Transverse colon (tissue), 4 donors: Measurements from ENCODE around the gene DDX54. TPM values are rescaled to one million over a fixed set of nuclear protein-coding genes. Genes with fewer than 3 reads are reported as not detected.
A peak's percentile ranks its signal among the peaks of the same experiment; 100 is the strongest.

Experiments used
- DNase-seq: peaks from one replicate; pipeline ENCODE4 v3.0.0-alpha.2; 2019
- H3K27ac ChIP-seq, 4 donors: fragments of 200-600 bp; sonication (generic); 2 replicates each; pipeline ENCODE4 v1.5.1; 2016 to 2018; ENCODE audit warnings: inconsistent platforms in 4 of 4
- H3K27me3 ChIP-seq: fragments of 200-600 bp; sonication (generic); 2 replicates; pipeline ENCODE4 v1.5.1; 2017; ENCODE audit warnings: inconsistent platforms
- H3K36me3 ChIP-seq, 4 donors: fragments of 200-600 bp; sonication (generic); 2 replicates each; pipeline ENCODE4 v1.5.1; 2017 to 2019; ENCODE audit warnings: inconsistent platforms in 4 of 4
- H3K4me1 ChIP-seq, 4 donors: fragments of 200-600 bp; sonication (generic); 2 replicates each; pipeline ENCODE4 v1.5.1; 2017 to 2020; ENCODE audit warnings: inconsistent platforms in 4 of 4
- H3K4me3 ChIP-seq, 4 donors: fragments of 200-600 bp; sonication (generic); 1 replicate in 1 of 4; 2 replicates in 3 of 4; pipeline versions ENCODE4 v1.5.1 to v1.6.1; 2017 to 2019; ENCODE audit warnings: inconsistent platforms in 4 of 4
- H3K9me3 ChIP-seq, 2 donors: fragments of 200-600 bp; sonication (generic); 2 replicates each; pipeline ENCODE4 v1.5.1; 2017 to 2019; ENCODE audit warnings: inconsistent platforms in 2 of 2
- CTCF ChIP-seq, 5 experiments: fragments of 200-600 bp in 3 of 5; fragments of 450-650 bp in 2 of 5; sonication (generic) in 3 of 5; IDR thresholded peaks; 1 replicate in 2 of 5; 2 replicates in 3 of 5; pipeline ENCODE4 v1.5.1; 2016 to 2017; ENCODE audit warnings: antibody characterized with exemption in 5 of 5, inconsistent platforms in 3 of 5, mild to moderate bottlenecking in 2 of 5, moderate library complexity in 1 of 5
- EP300 ChIP-seq: sonication (generic); formaldehyde crosslinking; IDR thresholded peaks from one replicate; pipeline ENCODE4 v1.6.1; 2017; ENCODE audit warnings: antibody characterized with exemption, low read depth
- POLR2A ChIP-seq: fragments of 450-650 bp; IDR thresholded peaks from one replicate; pipeline ENCODE4 v1.6.1; 2016; ENCODE audit warnings: antibody characterized with exemption, mild to moderate bottlenecking, moderate library complexity
- POLR2AphosphoS5 ChIP-seq, 3 donors: sonication (generic); formaldehyde crosslinking; IDR thresholded peaks; one replicate each; pipeline ENCODE4 v1.6.1; 2016; ENCODE audit warnings: antibody characterized with exemption in 3 of 3
- WGBS, 2 donors: methylation state at CpG; one replicate each; pipeline ENCODE4 v1.1.5; 2018; ENCODE audit warnings: low coverage in 1 of 2; 5-methylcytosine and 5-hydroxymethylcytosine counted together
- in situ Hi-C, 4 donors: fragments of 200-750 bp; cut with MboI; loops; one replicate each; pipeline versions ENCODE4 v1.15.0 to v1.15.1; 2017; ENCODE audit warnings: low sequenced_read_pairs in 3 of 4, low pct_ligation_motif_present in 1 of 4, low pct_unique_long_range_greater_than_20kb in 1 of 4
- intact Hi-C: fragments of 100-400 bp; cut with DNase I; formaldehyde crosslinking; loops from one replicate; pipeline ENCODE4 v1.15.1; 2023; ENCODE audit warnings: low total_unique reads
- total RNA-seq, 4 donors: library from RNA; depleted of rRNA; stranded (reverse); fragments of >200 nt; gene quantifications; one replicate each; pipeline ENCODE4 v1.1.0, GENCODE V29; 2016

The DDX54 gene
- total RNA-seq, 4 donors from 2014 or later: 60.7 to 96.1 (median 72.8) TPM

GRCh38 chr12:113226696-113227568 lies 41.7 kb upstream of the DDX54 start:
- in situ Hi-C loops: no loop called here
- no peak for DNase-seq
- Histone ChIP-seq H3K36me3 (peaks cover 0 to 27% (median 10%) of the 10 kb centered on the region in 4 donors), H3K27ac (no peak overlapping the region), H3K4me1 (peaks cover 15 to 57% (median 27%) of the 10 kb centered on the region in 4 donors), H3K9me3 (no peaks in the 10 kb centered on the region), H3K4me3 (no peak overlapping the region), H3K27me3 (no peaks in the 10 kb centered on the region)
- no peak for TF ChIP-seq CTCF (IDR thresholded peaks at IDR 0.05)
- TF ChIP-seq POLR2AphosphoS5 (IDR thresholded peaks at IDR 0.05): no peak
- WGBS, 2 donors: 61 to 90% methylated on average over 7 to 13 of the region's 13 CpGs
- intact Hi-C loops: no loop called here

DNA sequence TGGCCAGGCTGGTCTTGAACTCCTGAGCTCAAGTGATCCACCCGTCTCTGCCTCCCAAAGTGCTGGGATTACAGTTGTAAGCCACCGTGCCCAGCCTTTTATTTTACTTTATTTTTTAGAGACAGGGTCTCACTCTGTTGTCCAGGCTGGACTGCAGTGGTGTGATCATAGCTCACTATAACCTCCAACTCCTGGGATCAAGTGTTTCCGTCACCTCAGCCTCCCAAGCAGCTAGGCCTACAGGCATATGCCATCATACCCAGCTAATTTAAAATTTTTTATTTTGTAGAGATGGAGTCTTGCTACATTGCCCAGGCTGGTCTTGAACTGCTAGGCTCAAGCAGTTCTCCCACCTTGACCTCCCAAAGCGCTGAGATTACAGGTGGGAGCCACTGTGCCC lies 39.7 kb upstream of the DDX54 start:
- TF ChIP-seq POLR2AphosphoS5 (IDR thresholded peaks at IDR 0.05): no peak
- TF ChIP-seq POLR2A: no peak
- TF ChIP-seq EP300: no peak
- TF ChIP-seq CTCF (IDR thresholded peaks at IDR 0.05): no peak
- intact Hi-C loops: loop anchor here (2.0 kb wide), 1 partner anchor 14 kb away; no protein-coding TSS in a partner anchor
- WGBS, 2 donors: 97 to 99% methylated on average over 4 of the region's 4 CpGs
- Histone ChIP-seq H3K27me3 (no peaks in the 10 kb centered on the region), H3K36me3 (peaks cover 0 to 15% (median 5%) of the 10 kb centered on the region in 4 donors), H3K27ac (peak overlapping the region in 3 of 4 donors; percentile 93 to 99 (median 97)), H3K4me3 (no peak overlapping the region), H3K9me3 (no peaks in the 10 kb centered on the region), H3K4me1 (peaks cover 21 to 59% (median 35%) of the 10 kb centered on the region in 4 donors)
- in situ Hi-C loops: no loop called here
- no peak for DNase-seq

GRCh38 chr12:113222730-113223531 lies 37.7 kb upstream of the DDX54 start:
- no peak for TF ChIP-seq CTCF (IDR thresholded peaks at IDR 0.05)
- peak; percentile 72 for TF ChIP-seq POLR2A
- TF ChIP-seq POLR2AphosphoS5 (IDR thresholded peaks at IDR 0.05): peak; percentile 85 to 94 (median 91)
- TF ChIP-seq EP300: peak; percentile 28
- intact Hi-C loops: no loop called here
- H3K4me1 ChIP-seq: peaks cover 16 to 39% (median 32%) of the 10 kb centered on the region in 4 donors

More at GRCh38 chr12:113222730-113223531, 37.7 kb upstream of the DDX54 start:
- Histone ChIP-seq H3K27me3 (no peaks in the 10 kb centered on the region), H3K9me3 (no peaks in the 10 kb centered on the region), H3K36me3 (peaks cover 0 to 10% (median 3%) of the 10 kb centered on the region in 4 donors), H3K27ac (peak overlapping the region; percentile 93 to 99 (median 96)), H3K4me3 (peak overlapping the region in 3 of 4 donors; percentile 70 to 78 (median 76))
- DNase-seq: peak; percentile 84
- 3 to 6% methylated on average over 10 to 11 of the region's 11 CpGs for WGBS, 2 donors
- in situ Hi-C loops: no loop called here
